HTERT RPE-1 (cell line): ENCODE data around the gene BEND7.
"Not testable (repeated sequence)": the region's sequence is repeated elsewhere in the genome, so short reads cannot be mapped to it uniquely, and the experiment has no call there.

Experiments used
- in situ Hi-C: fragments of 300-500 bp; cut with MboI; formaldehyde crosslinking; loops from 4 replicates; pipeline ENCODE4 v1.14.3; 2020; ENCODE audit warnings: low sequenced_read_pairs

Gene BEND7

DNA sequence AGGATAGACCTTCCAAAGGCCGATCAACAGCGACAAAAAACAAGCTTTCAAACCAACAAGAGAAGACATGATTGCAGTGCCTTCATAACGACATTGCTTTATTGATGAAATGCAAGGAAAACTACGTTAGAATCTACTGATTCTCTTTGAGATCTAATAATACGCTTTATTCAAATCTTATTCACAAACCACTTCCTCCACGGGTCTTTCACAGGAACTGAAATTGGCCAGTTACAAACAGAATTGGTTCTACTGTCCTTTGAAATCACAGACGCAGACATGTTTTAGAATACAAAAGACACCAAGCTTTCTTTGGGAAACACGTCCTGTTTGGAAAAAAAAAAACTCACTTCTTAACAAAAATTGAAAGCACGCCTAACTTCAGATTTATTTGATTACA, 106.0 kb downstream of the BEND7 start:
- in situ Hi-C loops, result no loop called here

DNA sequence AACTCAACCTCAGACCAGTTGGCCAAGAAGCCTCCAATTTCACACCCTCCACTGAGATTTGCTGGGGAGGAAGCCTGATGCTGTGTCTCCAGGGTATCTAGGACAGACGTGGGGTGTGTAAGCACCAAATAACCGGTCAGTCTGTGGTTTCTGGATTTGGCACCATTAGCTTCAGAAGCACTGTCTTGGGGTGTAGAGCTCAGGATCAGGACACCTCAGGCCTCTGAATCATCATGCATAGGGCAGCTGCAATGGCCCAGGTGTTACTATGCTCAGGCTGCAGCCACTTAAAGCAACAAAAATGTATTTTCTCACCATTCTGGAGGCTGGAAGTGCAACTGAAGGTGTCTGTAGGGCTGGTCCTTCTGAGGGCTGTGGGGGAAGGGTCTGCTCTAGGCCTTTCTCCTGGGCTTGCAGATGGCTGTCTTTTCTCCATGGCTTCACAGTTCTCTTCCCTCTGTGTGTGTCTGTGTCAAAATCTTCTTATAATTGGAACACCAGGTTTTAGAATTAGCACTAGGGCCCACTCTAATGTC, 107.4 kb downstream of the BEND7 start:
- in situ Hi-C loops, result no loop called here

DNA sequence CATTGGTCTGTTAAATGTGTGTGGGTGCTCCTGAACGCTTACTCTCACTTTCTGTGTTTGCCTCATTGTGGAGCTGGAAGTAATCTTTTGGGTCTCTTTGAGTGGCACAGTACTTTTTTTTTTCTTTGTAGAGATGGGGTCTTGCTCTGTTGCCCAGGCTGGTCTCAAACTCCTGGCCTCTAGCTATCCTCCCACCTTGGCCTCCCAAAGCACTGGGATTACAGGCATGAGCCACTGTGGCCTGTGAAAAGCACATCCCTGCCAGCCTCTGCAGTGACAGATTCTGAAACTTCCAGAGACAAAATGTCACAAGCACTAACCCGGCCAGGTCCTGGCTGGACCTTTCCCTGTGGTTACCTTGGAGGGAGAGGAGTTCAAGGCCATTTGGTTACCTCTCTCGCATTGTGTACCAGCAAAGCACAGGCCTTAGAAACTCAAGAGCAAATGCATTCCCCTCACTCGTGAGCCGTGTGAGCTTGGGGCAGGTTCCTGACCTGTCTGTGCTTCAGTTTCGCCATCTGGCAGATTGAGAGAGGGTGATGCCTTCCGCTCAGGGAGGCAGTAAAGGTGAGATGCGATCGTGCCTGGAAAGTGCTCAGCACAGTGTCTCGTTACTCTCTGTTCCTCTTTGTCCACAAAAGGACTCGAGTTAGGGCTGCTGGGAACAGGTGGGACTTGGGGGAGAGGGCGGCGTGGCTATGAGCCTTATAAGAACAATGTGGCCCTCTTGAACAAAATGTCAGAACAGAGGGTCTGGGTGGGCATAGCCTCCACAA, 108.1 kb downstream of the BEND7 start:
- in situ Hi-C loops, result no loop called here

DNA sequence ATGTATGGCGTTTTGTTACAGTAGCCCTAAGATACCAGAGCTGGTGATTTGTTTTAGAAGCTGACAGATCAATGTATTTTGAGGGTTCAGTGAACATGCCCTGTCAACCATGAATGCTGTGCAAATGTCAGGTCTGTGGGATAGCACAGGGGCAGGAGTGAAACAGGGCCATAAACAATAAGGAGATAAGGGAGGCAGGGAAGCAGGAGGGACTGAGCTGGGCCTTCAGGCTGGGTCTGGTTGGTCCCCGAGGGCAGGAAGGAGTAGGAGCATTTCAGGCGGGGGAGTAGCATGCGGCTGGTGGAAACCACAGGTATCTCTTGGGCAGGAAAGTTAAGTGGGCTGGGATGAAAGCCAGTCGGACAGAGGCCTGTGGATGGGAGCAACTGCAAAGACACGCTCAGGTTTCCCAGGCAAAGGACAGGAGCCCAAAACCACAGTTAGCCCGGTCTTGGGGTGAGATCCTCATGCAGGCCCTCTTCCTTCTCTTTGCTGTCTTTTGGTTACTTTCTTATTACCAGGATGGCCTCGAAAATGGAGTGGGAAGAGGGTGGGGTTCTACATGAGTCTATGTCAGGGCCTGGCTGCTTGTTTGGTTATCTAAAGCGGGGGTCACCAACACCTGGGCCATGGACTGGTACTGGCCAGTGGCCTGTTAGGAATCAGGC, 111.2 kb downstream of the BEND7 start:
- in situ Hi-C loops, result no loop called here

DNA sequence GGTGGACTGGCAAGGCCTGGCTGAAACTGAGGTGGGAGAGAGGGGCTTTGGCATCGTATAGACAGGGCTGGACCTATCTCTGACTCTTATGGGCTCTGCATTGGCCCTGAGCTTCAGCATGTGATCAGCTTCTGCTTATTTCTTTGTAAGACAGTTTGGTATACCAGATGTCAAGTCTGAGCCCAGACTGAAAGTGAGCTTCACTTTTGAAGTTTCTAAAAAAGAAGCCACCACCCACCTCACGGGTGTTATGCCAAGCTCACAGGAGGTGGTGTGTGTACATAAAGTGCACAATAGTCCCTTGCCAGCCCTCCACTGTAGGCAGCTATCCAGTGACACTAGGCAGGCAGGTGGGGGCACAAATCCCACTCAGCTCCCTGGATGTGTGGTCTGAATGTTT, 112.1 kb downstream of the BEND7 start:
- in situ Hi-C loops, result no loop called here

DNA sequence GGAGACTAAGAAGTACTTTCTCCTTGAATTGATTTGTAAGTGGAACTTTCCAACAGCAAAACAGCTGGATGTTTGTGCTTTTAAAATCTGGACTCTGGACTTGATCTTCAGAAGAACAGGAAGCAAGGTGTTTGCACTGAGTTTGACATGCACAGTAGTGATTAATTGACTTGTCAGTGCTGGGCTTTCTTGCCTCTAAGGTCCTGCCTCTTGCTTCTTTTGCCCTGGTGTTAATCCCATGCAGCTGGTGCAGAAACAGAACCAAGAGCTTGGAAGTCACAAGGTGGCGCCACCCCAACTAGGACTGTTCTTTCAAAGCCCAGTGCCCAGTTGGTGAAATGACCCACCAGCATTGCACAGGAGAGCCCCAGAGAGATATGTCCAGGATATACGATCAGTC, 114.0 kb downstream of the BEND7 start:
- in situ Hi-C loops, result no loop called here

DNA sequence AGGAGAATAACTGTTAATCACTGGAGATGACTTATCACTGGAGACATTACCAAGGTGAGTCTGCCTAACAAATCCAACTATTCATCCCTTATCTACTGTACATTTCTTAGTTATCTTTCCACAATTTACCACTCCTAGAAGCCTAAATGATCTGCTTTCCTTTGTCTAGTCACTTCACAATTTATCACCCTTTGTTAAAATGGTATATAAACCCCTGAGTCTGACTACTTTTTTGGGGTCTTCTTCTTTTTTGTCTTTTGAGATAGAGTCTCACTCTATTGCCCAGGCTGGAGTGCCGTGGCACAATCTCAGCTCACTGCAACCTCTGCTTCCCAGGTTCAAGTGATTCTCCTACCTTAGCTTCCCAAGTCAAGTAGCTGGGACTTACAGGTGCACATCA, 114.7 kb downstream of the BEND7 start:
- in situ Hi-C loops, result no loop called here

DNA sequence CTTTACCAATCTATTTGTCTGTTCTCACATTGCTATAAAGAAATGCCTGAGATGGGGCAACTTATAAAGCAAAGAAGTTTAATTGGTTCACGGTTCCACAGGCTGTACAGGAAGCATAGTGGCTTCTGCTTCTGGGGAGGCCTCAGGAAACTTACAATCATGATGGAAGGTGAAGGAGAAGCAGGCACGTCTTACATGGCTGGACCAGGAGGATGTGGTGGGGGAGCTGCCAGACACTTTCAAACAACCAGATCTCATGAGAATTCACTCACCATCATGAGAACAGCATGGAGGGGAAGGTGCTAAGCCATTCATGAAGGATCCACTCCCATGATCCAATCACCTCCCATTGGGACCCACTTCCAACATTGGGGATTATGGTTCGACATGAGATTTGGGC, 115.9 kb downstream of the BEND7 start:
- in situ Hi-C loops, result no loop called here

DNA sequence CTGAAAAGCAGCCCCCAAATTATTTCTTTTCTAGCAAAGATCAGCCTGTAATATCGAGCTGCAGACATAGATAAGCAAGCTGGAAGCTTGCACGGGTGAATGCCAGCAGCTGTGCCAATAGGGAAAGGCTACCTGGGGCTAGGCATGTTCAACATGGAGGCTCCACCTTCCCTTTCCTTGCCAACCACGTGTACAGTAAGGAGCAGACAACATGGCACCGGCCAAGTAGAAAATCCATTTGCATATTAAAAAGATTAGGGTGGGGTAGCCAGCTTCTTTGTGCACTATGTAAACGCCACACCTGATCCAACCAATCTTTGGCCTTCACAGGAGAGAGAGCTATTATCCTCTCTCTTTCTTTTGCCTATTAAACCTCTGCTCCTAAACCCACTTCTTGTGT, 124.0 kb downstream of the BEND7 start:
- in situ Hi-C loops, result no loop called here

DNA sequence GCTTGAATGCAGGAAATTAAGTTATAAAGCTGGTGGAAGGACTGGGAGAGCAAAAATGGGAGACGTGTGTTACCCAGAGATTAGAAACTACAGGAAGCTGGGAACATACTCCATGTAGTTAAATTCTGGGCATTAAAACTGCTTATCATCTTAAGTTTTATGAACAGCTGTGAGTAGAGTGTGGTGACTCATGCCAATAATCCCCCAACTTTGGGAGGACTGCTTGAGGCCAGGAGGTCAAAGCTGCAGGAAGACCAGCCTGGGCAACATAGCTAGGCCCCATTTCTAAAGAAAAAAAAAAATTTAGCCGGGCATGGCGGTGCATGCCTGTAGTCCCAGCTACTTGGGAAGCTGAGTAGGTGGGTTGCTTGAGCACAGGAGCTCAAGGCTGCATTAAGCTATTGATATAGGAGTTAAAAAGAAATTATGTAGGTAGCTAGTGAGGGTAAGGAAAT, 124.5 kb downstream of the BEND7 start:
- in situ Hi-C loops, result no loop called here

DNA sequence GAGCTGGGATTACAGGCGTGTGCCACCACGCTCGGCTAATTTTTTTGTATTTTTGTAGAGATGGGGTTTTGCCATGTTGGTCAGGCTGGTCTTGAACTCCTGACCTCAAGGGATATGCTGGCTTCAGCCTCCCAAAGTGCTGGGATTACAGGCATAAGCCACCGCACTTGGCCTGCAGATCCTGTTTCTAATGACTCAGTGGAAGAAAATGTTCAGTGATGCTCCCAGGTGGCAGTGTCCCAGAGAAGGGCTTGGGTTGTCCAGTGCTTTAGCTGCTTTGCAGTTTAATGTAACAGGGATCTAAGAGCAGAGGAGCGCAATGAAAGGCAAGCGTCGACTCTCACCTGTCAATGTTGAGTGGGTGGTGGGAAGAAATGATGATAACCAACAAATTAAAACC, 125.4 kb downstream of the BEND7 start:
- in situ Hi-C loops, result not testable (repeated sequence)

DNA sequence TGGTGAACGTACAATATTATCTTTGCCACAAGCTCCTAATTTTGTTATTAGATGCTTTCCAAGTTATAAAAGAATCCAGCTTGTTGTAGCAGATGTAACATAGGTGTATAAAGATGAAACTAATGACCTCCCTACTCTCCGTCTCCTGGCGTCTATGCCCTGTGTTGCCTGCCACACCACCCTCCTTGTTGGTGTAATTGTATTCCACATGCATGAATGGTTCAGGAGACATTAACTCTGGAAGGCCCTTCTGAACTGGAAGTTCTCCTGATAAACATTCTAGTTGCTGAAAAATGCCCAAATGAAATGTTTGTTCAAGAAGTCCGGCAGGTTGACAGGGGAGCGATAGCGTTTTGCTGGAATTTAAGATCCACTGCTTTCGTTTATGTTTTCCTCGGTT, 126.8 kb downstream of the BEND7 start:
- in situ Hi-C loops, result no loop called here

DNA sequence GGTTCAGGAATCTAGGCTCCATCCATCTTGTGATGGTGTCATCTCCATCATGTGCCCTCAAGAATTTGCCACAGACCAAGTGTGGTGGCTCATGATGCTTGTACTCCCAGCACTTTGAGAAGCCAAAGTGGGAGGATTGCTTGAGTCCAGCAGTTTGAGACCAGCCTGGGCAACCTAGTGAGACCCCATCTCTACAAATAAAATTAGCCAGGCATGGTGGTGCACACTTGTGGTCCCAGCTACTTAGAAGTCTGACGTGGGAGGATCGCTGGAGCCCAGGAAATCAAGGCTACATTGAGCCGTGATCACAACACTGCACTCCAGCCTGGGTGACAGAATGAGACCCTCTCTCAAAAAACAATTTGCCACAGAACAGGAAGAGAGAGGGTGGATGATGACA, 127.7 kb downstream of the BEND7 start:
- in situ Hi-C loops, result no loop called here

DNA sequence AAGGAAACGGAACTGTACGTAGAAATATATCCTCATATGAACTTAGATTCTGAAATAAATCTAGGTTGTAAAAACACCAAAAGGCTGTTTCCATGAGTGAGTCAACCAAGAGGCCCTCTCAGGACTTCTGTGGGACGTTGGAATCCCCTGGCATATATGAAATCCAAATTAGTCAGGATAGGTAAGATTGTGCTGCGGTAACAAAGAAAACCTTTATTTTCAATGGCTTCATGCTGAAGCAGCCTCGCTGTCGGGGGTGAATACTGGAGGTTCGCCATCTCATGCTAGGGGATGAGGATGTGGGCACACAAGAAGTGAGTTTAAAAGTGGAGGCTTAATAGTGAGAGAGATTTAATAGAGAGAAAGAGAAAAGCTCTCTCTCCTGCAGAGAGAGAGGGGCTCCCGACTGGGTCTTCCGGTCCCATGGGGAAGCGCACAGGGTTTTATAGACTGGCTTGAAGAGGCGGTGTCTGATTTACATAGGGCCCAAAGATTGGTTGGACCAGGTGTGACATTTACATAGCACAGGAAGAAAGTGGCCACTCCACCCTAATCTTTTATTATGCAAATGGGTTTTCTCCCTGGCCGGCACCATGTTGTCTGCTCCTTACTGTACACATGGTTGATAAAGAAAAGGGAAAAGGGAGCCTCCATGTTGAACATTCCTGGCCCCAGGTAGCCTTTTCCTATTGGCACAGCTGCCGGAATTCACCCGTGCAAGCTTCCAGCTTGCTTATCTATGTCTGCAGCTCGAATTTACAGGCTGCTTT, 128.4 kb downstream of the BEND7 start:
- in situ Hi-C loops, result no loop called here

DNA sequence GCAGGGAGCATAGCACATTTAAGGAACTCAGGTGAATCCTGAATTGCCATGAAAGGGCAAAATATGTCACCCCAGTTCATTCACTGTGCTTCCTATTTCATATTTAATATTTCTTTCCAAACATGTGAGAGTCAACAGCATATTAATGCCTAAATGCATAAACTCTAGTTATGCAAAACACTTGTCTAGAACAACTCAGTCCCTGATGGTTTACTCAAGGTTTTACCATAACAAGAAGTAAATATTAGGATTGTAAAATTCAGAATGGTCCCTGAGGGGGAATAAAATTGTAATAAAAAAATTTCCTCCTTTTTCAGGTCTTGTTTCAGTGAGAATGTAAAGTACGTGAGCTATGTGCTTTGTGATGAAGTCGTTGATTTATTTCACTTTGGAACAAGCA, 129.1 kb downstream of the BEND7 start:
- in situ Hi-C loops, result no loop called here

DNA sequence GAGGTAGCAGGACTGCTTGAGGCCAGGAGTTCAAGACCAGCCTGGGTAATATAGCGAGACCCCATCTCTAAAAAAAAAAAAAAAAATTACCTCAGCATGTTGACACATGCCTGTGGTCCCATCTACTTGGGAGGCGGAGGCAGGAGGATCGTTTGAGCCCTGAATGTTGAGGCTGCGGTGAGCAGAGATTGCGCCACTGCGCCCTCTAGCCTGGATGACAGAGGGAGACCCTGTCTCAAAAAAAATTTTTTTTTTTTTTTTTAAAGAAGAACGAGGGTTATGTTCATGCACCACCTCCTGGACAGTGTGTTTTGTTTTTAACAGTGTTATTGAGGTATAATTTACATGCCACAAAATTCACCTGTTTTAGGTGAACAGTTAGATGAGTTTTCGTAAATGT, 129.6 kb downstream of the BEND7 start:
- in situ Hi-C loops, result no loop called here

DNA sequence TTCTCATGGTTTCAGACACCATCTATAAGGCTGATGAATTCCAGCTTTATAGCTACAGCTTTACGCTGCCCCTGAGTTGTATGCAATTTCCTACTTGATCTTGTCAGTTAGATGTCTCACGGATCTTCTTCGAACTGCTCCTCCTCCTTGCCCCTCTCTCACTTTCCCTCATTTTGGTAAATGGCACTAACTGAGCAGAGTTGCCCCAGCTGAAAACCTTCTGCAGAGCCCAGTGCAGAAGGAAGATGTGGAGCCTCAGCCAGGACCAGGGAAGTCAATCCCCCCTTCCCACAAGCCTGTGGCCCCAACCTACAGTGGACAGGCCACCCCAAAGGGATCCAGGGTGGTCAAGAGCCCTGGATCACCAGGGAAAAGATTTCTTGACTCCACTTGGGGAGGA, 131.8 kb downstream of the BEND7 start:
- in situ Hi-C loops, result no loop called here

DNA sequence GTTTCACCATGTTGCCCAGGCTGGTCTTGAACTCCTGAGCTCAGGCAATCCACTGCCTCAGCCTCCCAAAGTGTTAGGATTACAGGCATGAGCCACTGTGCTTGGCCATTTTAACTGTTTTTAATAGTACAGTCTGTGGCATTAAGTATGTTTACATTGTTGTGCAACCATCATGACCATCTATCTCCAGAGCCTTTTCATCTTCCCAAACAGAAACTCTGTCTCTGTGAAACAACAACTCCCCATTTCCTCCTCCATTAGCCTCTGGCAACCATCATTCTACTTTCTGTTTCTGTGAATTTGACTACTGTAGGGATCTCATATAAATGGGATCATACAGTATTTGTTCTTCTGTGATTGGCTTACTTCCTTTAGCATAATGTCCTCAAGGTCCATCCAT, 132.4 kb downstream of the BEND7 start:
- in situ Hi-C loops, result no loop called here

DNA sequence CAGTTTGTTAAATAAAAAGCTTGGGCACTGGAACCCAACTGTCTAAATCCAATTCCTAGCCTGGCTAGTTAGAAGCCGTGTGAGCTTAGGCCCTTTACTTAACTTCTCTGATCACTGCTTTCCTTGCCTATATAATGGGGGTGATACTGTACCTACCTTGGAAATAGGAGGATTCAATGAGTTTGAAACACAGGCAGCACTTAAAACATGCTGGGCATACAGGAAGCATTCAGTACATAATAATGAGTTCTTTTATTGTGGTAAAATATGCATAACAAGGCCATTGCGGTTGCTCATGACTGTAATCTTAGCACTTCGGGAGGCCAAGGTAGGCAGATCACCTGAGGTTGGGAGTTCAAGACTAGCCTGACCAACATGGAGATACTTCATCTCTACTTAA, 133.3 kb downstream of the BEND7 start:
- in situ Hi-C loops, result no loop called here

DNA sequence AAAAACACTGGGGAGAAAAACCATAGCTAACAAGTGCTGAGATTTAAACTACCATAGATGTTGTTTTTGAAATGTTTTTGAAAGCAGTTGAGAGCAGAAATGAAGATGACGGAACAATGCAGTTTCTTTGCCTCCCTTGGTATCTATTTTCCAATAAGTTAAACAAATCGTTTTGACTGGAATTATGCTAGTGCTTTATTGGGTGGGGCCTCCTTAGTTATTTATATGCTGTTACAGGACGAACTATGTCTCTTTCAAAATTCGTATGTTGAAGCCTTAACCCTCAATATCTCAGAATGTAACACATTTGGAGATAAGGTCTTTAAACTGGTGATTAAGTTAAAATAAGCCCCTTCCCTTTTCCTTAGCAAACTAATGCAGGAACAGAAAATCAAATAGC, 135.2 kb downstream of the BEND7 start:
- in situ Hi-C loops, result no loop called here

DNA sequence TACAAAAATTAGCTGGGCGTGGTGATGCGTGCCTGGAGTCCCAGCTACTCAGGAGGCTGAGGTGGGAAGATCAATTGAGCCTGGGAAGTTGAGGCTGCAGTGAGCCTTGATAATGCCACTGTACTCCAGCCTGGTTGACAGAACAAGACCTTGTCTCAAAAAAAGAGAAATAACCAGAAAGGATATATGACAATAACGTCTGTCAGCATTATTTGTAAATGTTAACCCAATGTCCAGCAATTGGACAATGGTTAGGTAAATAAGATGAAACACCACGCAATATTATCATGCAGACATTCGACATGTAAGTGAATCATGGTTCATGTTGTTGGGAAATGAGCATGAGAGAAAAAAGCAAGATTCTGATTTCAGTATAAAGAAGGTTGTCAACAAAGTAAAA, 136.1 kb downstream of the BEND7 start:
- in situ Hi-C loops, result no loop called here
